H54 (cell line): ENCODE data around the gene PDE9A.
"Not testable (repeated sequence)": the region's sequence is repeated elsewhere in the genome, so short reads cannot be mapped to it uniquely, and the experiment has no call there.

ENCODE experiments used
- DNase-seq: peaks from one replicate; pipeline ENCODE4 v3.0.0; 2011; ENCODE audit warnings: low spot score, mixed read lengths; ENCODE audit not compliant: insufficient read length
- FAIRE-seq: peaks from 3 replicates; lab custom pipeline; 2011; peaks lifted over from hg19 to GRCh38; lab: Jason Lieb, UNC
- POLR2A ChIP-seq: IDR thresholded peaks from 2 replicates; pipeline ENCODE4 v1.6.1; 2011; ENCODE audit warnings: low read depth, mild to moderate bottlenecking, low read length

The PDE9A gene

DNA sequence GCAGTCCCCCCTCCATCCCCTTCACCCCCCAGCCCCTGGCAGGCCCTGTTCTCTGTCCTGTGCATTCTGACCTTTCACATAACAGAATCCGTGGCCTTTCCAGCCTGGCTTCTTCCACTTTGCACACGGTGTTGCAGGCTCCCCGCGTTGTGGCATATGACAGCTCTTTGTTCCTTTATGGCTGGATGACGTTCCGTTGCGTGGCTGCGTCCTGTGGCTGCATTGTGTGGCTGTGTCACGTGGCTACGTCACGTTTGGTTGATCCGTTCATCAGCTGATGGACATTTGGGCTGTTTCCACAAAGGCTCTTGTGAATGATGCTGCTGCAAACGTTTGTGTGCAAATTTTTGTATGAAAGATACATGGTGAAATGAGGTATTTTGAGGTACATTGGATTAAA, 53.3 kb downstream of the PDE9A start:
- no peak for TF ChIP-seq POLR2A
- FAIRE-seq (no peak), DNase-seq (no peak)

DNA sequence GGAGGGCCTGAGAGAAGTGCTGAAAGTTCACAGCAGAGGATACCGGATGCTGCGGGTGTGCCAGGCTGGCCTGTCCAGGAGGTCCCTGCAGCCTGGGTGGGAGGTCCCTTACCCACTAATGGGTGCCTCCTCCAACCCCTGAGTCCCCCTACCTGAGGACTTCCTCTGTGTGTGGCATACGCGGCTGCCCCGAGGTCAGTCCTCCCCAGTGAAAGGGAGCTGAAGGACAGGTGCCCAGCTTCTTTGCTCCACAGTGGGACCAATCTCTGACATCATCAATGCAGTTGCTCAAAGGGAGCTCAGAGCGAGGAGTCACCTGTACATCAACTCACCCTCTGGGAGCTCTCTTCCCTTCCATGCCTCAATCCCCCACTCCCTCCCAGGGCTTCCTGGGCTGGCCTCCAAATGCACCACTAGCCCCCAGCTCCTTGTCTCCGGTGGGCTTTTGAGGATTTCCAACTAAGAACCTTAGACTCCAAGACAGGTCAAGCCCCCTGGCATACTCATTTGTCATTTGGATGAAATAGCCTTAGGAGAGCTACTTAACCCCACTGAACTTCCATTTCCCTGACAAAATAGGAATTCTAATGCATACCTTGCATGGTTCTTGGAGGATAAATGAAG, 53.9 kb downstream of the PDE9A start:
- no peak for FAIRE-seq
- no peak for TF ChIP-seq POLR2A
- no peak for DNase-seq

GRCh38 chr21:42708107-42708506, 54.7 kb downstream of the PDE9A start:
- DNase-seq (no peak), FAIRE-seq (no peak)
- no peak for TF ChIP-seq POLR2A

DNA sequence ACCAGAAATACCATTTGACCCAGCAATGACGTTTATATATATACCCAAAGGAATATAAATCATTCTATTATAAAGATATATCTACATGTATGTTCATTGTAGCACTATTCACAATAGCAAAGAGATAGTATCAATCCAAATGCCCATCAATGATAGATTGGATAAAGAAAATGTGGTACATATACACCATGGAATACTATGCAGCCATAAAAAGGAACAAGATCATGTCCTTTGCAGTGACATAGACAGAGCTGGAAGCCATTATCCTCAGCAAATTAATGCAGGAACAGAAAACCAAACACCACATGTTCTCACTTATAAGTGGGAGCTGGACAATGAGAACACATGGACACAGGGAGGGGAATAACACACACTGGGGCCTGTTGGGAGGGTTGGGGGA, 55.5 kb downstream of the PDE9A start:
- DNase-seq = not testable (repeated sequence)

DNA sequence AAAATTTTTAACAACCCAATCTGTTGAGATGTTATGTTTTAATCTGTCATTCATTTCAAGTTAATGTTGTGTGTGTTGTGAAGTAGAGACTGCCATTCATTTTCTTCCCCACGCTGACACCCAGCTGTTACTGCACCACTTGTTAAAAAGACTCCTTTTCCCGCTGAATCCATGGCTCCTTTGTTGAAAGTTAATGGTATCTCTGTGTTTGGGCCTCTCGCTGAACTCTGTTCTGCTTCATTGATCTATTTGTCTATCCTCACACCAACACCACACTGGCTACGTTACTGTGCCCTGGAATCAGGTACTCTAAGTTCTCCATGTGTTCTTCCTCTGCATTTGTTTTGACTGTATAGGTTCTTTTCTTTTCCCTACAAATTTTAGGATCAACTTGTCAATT, 58.2 kb downstream of the PDE9A start:
- no peak for DNase-seq
- no peak for FAIRE-seq
- TF ChIP-seq POLR2A = no peak

More for the DNA sequence above, 55.5 kb downstream of the PDE9A start:
- FAIRE-seq = not testable (repeated sequence)

DNA sequence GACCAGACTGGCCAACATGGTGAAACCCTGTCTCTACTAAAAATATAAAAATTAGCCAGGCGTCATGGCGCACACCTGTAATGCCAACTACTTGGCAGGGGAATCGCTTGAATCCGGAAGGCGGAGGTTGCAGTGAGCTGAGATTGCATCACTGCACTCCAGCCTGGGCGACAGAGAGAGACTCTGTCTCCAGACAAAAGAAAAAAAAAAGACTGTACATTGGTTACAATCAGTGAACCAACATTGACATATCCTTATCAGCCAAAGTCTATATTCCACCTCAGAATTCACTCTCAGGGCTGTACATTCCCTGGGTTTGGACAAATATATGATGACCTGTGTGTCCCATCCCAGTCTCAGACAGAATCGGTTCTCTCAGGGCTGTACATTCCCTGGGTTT, 62.0 kb downstream of the PDE9A start:
- not testable (repeated sequence) for FAIRE-seq, DNase-seq

DNA sequence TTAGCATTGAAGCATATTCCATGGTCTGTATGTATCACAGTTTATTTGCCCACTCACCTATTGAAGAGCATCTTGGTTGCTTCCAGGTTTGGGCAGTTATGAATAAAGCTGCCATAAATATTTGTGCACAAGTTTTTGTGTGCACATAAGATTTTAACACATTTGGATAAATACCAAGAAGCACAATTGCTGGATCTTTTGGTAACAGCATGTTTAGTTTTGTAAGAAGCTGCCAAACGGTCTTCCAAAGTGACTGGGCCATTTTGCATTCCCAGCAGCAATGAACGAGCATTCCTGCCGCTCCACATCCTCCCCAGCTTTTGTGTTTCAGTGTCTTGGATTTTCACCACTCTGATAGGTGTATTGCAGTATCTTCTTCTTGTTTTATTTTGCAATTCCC, 62.7 kb downstream of the PDE9A start:
- FAIRE-seq (no peak), DNase-seq (no peak)
- TF ChIP-seq POLR2A = no peak

- not testable (repeated sequence) for FAIRE-seq, DNase-seq
Observed at GRCh38 chr21:42720484-42720883, 67.1 kb downstream of the PDE9A start.

DNA sequence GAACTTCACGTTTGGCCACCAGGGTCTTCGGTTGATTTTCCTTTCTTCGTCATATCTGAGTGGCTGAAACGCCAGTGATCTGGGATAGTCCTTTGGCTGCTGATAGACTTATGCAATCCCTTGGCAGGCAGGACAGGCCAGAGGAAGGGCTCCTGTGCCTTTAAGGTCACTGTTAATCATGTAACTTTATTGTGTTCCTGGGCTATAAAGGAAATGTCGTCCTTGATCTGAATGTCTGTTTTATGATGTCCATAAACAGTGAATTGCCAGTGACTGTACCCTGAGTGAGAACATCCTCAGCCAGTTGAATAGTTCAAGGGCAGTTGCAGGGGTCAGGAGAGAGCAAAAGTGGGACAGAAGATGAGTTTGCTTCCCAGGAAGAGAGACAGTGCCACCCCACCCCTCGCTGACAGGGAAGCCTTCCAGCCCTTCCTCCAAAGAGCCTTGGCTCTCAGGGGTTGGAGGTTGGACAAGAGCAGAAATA, 68.0 kb downstream of the PDE9A start:
- no peak for DNase-seq
- no peak for FAIRE-seq
- no peak for TF ChIP-seq POLR2A

- FAIRE-seq (no peak), DNase-seq (no peak)
- TF ChIP-seq POLR2A = no peak
Observed at GRCh38 chr21:42722153-42722552, 68.7 kb downstream of the PDE9A start.

DNA sequence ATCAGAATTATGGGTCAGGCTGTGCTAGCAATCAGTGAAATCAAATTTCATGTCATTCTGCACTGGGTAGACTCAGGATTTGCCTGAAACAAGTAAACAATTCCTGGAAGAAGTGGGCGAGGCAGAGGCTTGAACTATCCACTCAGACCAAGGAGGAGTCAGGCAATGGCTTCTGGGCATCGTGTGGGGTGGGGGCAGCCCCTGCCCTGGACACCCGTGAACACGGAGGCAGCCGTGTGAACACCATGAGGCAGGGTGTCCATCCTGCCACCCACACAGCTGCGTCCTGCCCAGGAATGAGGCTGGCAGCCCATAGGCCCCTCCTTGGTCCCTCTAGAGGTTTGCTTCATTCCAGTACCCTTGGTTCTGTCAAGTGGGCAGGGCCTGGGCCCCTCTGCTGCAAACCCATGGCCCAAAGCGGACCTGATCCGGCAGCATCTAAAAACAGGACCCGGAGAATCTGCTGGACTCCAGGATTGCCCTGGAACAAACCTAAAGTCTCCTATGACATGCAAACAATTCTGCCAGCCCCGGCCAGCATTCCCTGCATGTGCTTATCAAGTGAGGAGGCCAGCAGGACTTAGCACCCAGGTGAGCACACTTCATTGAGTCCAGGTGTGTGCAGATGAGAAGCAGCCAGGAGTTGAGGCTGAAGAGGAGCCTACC, 69.5 kb downstream of the PDE9A start:
- FAIRE-seq (no peak), DNase-seq (no peak)
- no peak for TF ChIP-seq POLR2A

- peak; percentile 50 for FAIRE-seq
- peak; percentile 95 for DNase-seq
- no peak for TF ChIP-seq POLR2A
Observed at GRCh38 chr21:42724226-42724920, 71.0 kb downstream of the PDE9A start.

- FAIRE-seq (no peak), DNase-seq (no peak)
- TF ChIP-seq POLR2A = no peak
Observed at GRCh38 chr21:42725416-42725930, 72.1 kb downstream of the PDE9A start.

DNA sequence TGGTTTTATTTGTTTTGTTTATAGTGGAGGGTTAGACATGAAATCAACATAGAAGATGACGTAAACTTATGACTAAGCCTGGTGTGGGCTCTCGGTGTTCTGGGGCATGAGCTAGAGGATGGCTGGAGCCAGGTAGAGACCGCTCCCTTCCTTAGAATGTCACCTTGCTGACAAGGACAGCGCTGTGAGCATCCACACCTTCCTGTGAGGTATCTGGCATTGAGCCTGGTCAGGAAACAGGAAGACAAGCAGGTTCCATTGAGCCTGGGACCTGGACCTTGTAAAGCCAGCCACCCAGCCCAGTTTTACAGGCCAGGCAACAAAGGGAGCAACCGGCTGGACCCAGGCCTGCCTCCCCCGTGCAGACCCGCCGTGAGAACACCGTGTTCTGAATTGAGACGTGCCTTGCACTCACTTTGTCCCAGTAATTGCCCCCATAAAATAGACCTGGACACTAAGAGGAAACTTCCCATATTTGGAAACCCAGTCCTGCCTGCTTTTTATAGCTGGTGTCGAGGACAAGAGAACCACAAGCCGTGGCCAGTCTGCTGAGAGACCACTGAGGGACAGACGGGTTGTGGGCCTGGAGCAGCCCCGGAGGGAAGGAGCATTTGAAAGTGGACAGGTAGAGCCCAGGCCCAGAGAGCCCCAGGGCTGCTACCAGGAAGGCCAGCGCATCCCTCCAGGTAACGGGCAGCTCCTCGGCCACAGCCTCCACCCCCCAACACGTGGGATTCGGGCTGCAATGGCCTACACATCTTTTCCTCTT, 78.0 kb downstream of the PDE9A start:
- TF ChIP-seq POLR2A = no peak
- DNase-seq = no peak
- no peak for FAIRE-seq

DNA sequence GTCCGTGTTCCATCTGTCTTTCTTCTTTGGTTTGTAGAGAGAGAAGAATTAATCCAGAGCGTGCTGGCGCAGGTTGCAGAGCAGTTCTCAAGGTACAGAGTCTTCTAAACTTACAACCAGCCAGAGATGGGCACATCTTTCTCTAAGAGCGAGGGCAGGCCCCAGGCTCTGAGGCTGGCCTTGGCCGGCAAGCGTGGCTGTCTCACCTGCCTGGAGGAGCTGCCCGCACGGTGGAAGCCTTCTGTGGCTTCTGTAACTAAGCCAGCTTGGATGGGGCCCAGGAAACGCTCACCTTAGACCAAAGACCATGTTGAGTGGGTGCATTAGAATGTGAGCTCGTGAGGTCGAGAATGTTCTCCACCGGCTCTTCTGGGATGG, 78.6 kb downstream of the PDE9A start:
- TF ChIP-seq POLR2A = no peak
- DNase-seq (no peak), FAIRE-seq (no peak)
